Peyer's patch (tissue), 4 donors: ENCODE measurements around the gene ARF1. TPM values are rescaled to one million over a fixed set of nuclear protein-coding genes. Genes with fewer than 3 reads are reported as not detected.

ENCODE experiments used
- DNase-seq, 3 donors: peaks; one replicate each; pipeline ENCODE4 v3.0.0-alpha.2; 2017 to 2019
- H3K27ac ChIP-seq, 4 donors: fragments of 200-600 bp; sonication (generic); one replicate each; pipeline ENCODE4 v1.5.1; 2016 to 2019
- H3K27me3 ChIP-seq, 2 donors: fragments of 200-600 bp; sonication (generic); one replicate each; pipeline ENCODE4 v1.5.1; 2019
- H3K36me3 ChIP-seq, 3 donors: fragments of 200-600 bp; sonication (generic); one replicate each; pipeline ENCODE4 v1.5.1; 2016 to 2019
- H3K4me1 ChIP-seq, 4 donors: fragments of 200-600 bp; sonication (generic); one replicate each; pipeline ENCODE4 v1.5.1; 2016 to 2019
- H3K4me3 ChIP-seq, 4 donors: fragments of 200-600 bp; sonication (generic); 1 replicate in 3 of 4; 2 replicates in 1 of 4; pipeline ENCODE4 v1.5.1; 2016 to 2019; ENCODE audit warnings: mild to moderate bottlenecking in 1 of 4
- H3K9me3 ChIP-seq, 4 donors: fragments of 200-600 bp; sonication (generic); one replicate each; pipeline ENCODE4 v1.5.1; 2016 to 2019; ENCODE audit warnings: mild to moderate bottlenecking in 1 of 4
- POLR2A ChIP-seq, 2 donors: fragments of 450-650 bp; IDR thresholded peaks; one replicate each; pipeline ENCODE4 v1.5.1; 2017; ENCODE audit warnings: antibody characterized with exemption in 2 of 2, mild to moderate bottlenecking in 2 of 2, moderate library complexity in 2 of 2
- total RNA-seq, 4 donors: library from RNA; depleted of rRNA; stranded (reverse); fragments of >200 nt; gene quantifications; one replicate each; pipeline ENCODE4 v1.1.0, GENCODE V29; 2016
- TF ChIP-seq, protein P1 (sequence below), 6 experiments: fragments of 450-650 bp in 4 of 6; fragments of 200-600 bp in 2 of 6; sonication (generic) in 1 of 6; IDR thresholded peaks; one replicate each; pipeline ENCODE4 v1.5.1; 2017 to 2019; ENCODE audit warnings: antibody characterized with exemption in 6 of 6, mild to moderate bottlenecking in 3 of 6, moderate library complexity in 1 of 6

Gene ARF1
- total RNA-seq, 4 donors from 2014 or later, result 243 to 434 (median 392) TPM

DNA sequence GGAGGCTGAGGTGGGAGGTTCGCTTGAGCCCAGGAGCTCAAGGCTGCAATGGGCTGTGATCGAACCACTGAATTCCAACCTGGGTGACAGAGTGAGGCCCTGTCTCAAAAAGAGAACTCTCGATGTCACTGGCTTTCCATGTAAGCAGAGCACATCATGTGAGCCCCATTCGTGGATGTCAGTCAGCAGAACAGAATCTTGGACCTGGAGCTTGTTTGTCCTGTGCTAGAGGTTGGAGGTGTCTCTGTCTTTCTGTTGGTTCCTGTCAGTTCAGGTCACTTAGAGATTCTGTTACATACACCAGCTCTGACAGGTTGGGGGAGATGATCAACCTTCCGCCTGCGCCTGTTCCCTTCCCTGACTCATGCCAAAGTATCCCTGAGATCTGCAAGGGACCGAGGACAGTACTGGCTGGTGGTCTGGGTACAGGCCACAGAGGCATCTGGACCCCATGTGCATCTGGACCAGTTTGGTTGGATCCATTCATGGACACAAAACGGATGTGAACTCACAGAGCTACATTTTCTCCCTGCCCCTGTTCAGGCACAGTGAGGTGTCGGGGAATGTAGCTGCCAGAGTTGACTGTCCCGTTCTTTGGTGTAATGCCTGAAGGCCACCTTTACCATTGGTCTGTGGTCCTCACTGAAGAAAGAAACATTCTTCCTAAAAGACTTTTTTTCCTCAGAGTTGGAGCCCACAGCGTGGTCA, 10.0 kb downstream of the ARF1 start:
- H3K4me3 ChIP-seq, result no peak overlapping the region
- no peak for TF ChIP-seq POLR2A (IDR thresholded peaks at IDR 0.05)
- TF ChIP-seq, protein P1, sequence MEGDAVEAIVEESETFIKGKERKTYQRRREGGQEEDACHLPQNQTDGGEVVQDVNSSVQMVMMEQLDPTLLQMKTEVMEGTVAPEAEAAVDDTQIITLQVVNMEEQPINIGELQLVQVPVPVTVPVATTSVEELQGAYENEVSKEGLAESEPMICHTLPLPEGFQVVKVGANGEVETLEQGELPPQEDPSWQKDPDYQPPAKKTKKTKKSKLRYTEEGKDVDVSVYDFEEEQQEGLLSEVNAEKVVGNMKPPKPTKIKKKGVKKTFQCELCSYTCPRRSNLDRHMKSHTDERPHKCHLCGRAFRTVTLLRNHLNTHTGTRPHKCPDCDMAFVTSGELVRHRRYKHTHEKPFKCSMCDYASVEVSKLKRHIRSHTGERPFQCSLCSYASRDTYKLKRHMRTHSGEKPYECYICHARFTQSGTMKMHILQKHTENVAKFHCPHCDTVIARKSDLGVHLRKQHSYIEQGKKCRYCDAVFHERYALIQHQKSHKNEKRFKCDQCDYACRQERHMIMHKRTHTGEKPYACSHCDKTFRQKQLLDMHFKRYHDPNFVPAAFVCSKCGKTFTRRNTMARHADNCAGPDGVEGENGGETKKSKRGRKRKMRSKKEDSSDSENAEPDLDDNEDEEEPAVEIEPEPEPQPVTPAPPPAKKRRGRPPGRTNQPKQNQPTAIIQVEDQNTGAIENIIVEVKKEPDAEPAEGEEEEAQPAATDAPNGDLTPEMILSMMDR (IDR thresholded peaks at IDR 0.05), result no peak
- H3K27me3 ChIP-seq, result no peaks in the 10 kb centered on the region
- H3K4me1 ChIP-seq, result peaks cover 0 to 67% (median 34%) of the 10 kb centered on the region in 4 donors
- H3K27ac ChIP-seq, result no peak overlapping the region
- H3K9me3 ChIP-seq, result no peaks in the 10 kb centered on the region
- peaks cover 0 to 26% (median 0%) of the 10 kb centered on the region in 3 donors for H3K36me3 ChIP-seq
- peak in 2 of 3 donors; percentile 30 for DNase-seq

DNA sequence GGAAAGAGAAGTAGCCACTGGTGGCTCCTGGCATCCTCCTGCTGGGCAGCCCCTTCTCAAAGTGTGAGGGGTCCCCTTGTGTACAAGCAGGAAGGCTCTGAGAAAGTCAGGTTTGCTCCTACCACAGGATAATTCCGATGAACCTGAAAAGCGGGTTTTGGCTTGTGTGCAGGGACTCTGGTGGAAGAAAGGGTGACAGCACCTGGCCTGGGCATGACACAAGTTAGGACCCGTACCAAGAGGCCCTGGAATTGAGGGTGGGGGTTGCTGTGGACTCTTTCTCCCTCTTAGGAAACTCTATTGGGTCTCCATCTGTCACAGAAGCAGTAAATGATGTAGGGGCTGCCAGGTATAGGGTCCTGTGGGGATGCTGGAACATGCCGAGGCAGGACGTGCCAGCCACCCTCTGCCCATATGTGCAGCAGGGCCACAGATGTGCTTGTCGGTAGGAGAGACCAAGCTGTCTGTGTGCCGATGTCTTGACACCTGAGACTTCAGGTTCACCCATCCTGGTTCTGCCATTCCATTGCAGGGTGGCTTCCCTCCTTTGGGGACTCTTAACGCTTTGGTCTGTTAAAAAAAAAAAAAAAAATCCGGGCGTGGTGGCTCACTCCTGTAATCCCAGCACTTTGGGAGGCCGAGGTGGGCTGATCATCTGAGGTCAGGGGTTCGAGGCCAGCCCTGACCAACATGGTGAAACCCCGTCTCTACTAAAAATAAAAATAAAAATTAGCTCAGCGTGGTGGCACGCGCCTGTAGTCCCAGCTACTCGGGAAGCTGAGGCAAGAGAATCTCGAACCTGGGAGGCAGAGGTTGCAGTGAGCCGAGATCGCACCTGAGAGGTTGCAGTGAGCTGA, 10.8 kb downstream of the ARF1 start:
- Histone ChIP-seq H3K36me3 (peaks cover 0 to 34% (median 0%) of the 10 kb centered on the region in 3 donors), H3K27ac (no peak overlapping the region), H3K4me3 (no peak overlapping the region), H3K4me1 (peaks cover 0 to 59% (median 27%) of the 10 kb centered on the region in 4 donors), H3K27me3 (no peaks in the 10 kb centered on the region), H3K9me3 (no peaks in the 10 kb centered on the region)
- DNase-seq, result peak in 2 of 3 donors; percentile 24 to 39
- TF ChIP-seq, protein P1 (IDR thresholded peaks at IDR 0.05), result no peak
- no peak for TF ChIP-seq POLR2A (IDR thresholded peaks at IDR 0.05)

DNA sequence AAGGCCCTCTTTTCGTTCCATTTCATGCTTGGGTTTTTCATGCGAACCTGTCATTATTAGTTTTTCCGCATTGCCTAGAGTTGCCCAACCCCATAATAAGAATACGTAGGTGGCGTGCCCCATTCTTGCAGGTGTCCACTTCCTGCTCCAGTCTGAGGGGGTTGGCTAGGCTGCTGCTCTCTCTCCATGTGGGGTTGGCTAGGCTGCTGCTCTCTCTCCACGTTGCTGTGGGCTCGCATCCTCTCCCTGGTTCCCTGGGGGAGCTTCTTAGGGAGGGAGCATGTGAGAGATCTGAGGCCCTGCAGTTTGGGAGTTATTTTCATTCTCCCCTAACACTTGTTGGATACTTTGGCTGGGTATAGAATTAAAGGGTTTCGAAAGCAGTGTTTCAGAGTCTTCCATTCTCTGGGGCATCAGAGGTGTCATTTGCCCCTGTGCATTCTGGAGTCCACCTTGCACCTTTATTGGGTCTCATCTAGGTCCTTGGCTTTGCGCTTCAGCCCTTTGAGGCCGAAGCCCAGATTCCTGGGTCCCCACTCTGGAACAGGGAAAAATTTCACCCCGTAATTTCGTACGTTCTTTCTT, 12.0 kb downstream of the ARF1 start:
- TF ChIP-seq, protein P1 (IDR thresholded peaks at IDR 0.05), result no peak
- TF ChIP-seq POLR2A (IDR thresholded peaks at IDR 0.05), result no peak
- Histone ChIP-seq H3K9me3 (no peaks in the 10 kb centered on the region), H3K27me3 (no peaks in the 10 kb centered on the region), H3K4me3 (no peak overlapping the region), H3K27ac (no peak overlapping the region), H3K36me3 (peaks cover 0 to 46% (median 0%) of the 10 kb centered on the region in 3 donors), H3K4me1 (peaks cover 0 to 47% (median 15%) of the 10 kb centered on the region in 4 donors)
- DNase-seq, result no peak

DNA sequence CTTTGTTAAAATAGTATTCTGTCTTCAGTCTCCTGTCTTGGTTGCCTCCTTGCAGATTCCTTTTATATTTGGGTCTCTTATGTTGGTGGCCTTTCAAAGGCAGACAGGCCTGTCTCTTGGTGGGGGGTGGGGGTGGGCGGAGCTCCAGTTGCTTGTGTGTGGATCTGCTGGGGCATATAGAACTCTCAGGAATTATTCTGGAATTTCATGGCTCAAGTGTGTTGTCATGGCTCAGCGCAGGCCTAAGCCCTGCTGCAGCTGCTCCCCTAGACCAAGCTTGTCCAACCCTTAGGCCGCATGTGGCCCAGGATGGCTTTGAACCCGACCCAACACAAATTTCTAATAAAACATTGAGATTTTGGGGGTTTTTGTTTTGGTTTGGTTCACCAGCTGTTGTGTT, 12.7 kb downstream of the ARF1 start:
- Histone ChIP-seq H3K4me3 (no peak overlapping the region), H3K27me3 (no peaks in the 10 kb centered on the region), H3K9me3 (no peaks in the 10 kb centered on the region), H3K27ac (no peak overlapping the region), H3K4me1 (peaks cover 0 to 40% (median 9%) of the 10 kb centered on the region in 4 donors), H3K36me3 (peaks cover 0 to 51% (median 0%) of the 10 kb centered on the region in 3 donors)
- peak in 2 of 3 donors; percentile 23 to 35 for DNase-seq
- no peak for TF ChIP-seq POLR2A (IDR thresholded peaks at IDR 0.05)
- TF ChIP-seq, protein P1 (IDR thresholded peaks at IDR 0.05), result no peak

GRCh38 chr1:228095938-228096337, 13.4 kb downstream of the ARF1 start:
- TF ChIP-seq, protein P1 (IDR thresholded peaks at IDR 0.05), result no peak
- TF ChIP-seq POLR2A (IDR thresholded peaks at IDR 0.05), result no peak
- Histone ChIP-seq H3K36me3 (peaks cover 0 to 57% (median 0%) of the 10 kb centered on the region in 3 donors), H3K27ac (no peak overlapping the region), H3K27me3 (no peaks in the 10 kb centered on the region), H3K4me3 (no peak overlapping the region), H3K9me3 (no peaks in the 10 kb centered on the region), H3K4me1 (peaks cover 0 to 33% (median 1%) of the 10 kb centered on the region in 4 donors)
- DNase-seq, result peak in 2 of 3 donors; percentile 34 to 35
